Mesenchymal stem cell (in vitro differentiated cells and primary cell): ENCODE data around the gene OR13C3. TPM values are rescaled to one million over a fixed set of nuclear protein-coding genes. Genes with fewer than 3 reads are reported as not detected.

Experiments
- DNase-seq: peaks from one replicate; pipeline ENCODE4 v3.0.0-alpha.2; 2013
- H2AFZ ChIP-seq: one replicate; pipeline ENCODE4 v1.6.1; 2013; ENCODE audit warnings: low read depth, mild to moderate bottlenecking, control low read depth, inconsistent platforms, low read length, moderate library complexity
- H2AK5ac ChIP-seq: 2 replicates; pipeline ENCODE4 v1.6.1; 2013; ENCODE audit warnings: low read length, moderate library complexity, mild to moderate bottlenecking, inconsistent platforms; ENCODE audit not compliant: severe bottlenecking
- H2BK120ac ChIP-seq: one replicate; pipeline ENCODE4 v1.6.1; 2013; ENCODE audit warnings: low read depth, mild to moderate bottlenecking, inconsistent platforms, low read length, moderate library complexity
- H2BK12ac ChIP-seq, 2 experiments: one replicate each; pipeline ENCODE4 v1.6.1; 2013; ENCODE audit warnings: inconsistent platforms in 2 of 2, low read length in 2 of 2, mild to moderate bottlenecking in 2 of 2, moderate library complexity in 2 of 2, control low read depth in 1 of 2
- H2BK15ac ChIP-seq: one replicate; pipeline ENCODE4 v1.6.1; 2013; ENCODE audit warnings: mild to moderate bottlenecking, low read depth, inconsistent platforms; ENCODE audit not compliant: poor library complexity, severe bottlenecking
- H2BK5ac ChIP-seq: 2 replicates; pipeline ENCODE4 v1.6.1; 2013; ENCODE audit warnings: low read depth, mild to moderate bottlenecking, low read length, control low read depth, inconsistent platforms; ENCODE audit not compliant: poor library complexity, severe bottlenecking
- H3K14ac ChIP-seq, 2 experiments: one replicate each; pipeline ENCODE4 v1.6.1; 2013; ENCODE audit warnings: inconsistent platforms in 2 of 2, low read length in 2 of 2, control low read depth in 1 of 2, mild to moderate bottlenecking in 1 of 2, moderate library complexity in 1 of 2
- H3K18ac ChIP-seq, 2 experiments: one replicate each; pipeline ENCODE4 v1.6.1; 2013; ENCODE audit warnings: inconsistent platforms in 2 of 2, low read length in 2 of 2, control low read depth in 1 of 2, low read depth in 1 of 2, mild to moderate bottlenecking in 1 of 2
- H3K23ac ChIP-seq, 2 experiments: one replicate each; pipeline ENCODE4 v1.6.1; 2013; ENCODE audit warnings: inconsistent platforms in 2 of 2, low read length in 2 of 2, mild to moderate bottlenecking in 2 of 2, moderate library complexity in 2 of 2, control low read depth in 1 of 2
- H3K27ac ChIP-seq: 2 replicates; pipeline ENCODE4 v1.5.1; 2013; ENCODE audit warnings: mild to moderate bottlenecking, moderate library complexity, low read length, control low read depth, inconsistent platforms; ENCODE audit not compliant: poor library complexity, severe bottlenecking
- H3K27me3 ChIP-seq, 2 experiments: 2 replicates each; pipeline versions ENCODE4 v1.6.1 to v1.7.0; 2013; ENCODE audit warnings: low read length in 2 of 2, mild to moderate bottlenecking in 2 of 2, moderate library complexity in 2 of 2, control low read depth in 1 of 2, inconsistent platforms in 1 of 2; ENCODE audit not compliant: control insufficient read depth in 1 of 2, insufficient read depth in 1 of 2
- H3K36me3 ChIP-seq, 2 experiments: 2 replicates each; pipeline versions ENCODE4 v1.6.1 to v1.7.0; 2013; ENCODE audit warnings: low read length in 2 of 2, control low read depth in 1 of 2, inconsistent platforms in 1 of 2, low read depth in 1 of 2, mild to moderate bottlenecking in 1 of 2; ENCODE audit not compliant: insufficient read depth in 2 of 2, control insufficient read depth in 1 of 2
- H3K4ac ChIP-seq, 2 experiments: one replicate each; pipeline ENCODE4 v1.6.1; 2013; ENCODE audit warnings: inconsistent platforms in 2 of 2, low read length in 2 of 2, mild to moderate bottlenecking in 2 of 2, moderate library complexity in 2 of 2, control low read depth in 1 of 2, low read depth in 1 of 2
- H3K4me1 ChIP-seq: 2 replicates; pipeline ENCODE4 v1.6.1; 2013; ENCODE audit warnings: low read depth, low read length, control low read depth; ENCODE audit not compliant: control insufficient read depth, insufficient read depth
- H3K4me2 ChIP-seq: 2 replicates; pipeline ENCODE4 v1.6.1; 2013; ENCODE audit warnings: low read length, mild to moderate bottlenecking, inconsistent platforms; ENCODE audit not compliant: poor library complexity, severe bottlenecking
- H3K4me3 ChIP-seq, 2 experiments: 2 replicates each; pipeline versions ENCODE4 v1.5.1 to v1.7.0; 2013; ENCODE audit warnings: low read length in 2 of 2, mild to moderate bottlenecking in 2 of 2, control low read depth in 1 of 2, low read depth in 1 of 2; ENCODE audit not compliant: insufficient read depth in 1 of 2
- H3K79me1 ChIP-seq: replicated peaks from 2 replicates; pipeline ENCODE4 v1.6.1; 2013; ENCODE audit warnings: mild to moderate bottlenecking, control low read depth, low read length, inconsistent platforms; ENCODE audit not compliant: poor library complexity, severe bottlenecking
- H3K9ac ChIP-seq: 2 replicates; pipeline ENCODE4 v1.7.0; 2013; ENCODE audit warnings: mild to moderate bottlenecking, low read length, moderate library complexity
- H3K9me3 ChIP-seq: 2 replicates; pipeline ENCODE4 v1.7.0; 2013; ENCODE audit warnings: mild to moderate bottlenecking, low read length; ENCODE audit not compliant: control insufficient read depth
- H4K8ac ChIP-seq: one replicate; pipeline ENCODE4 v1.6.1; 2013; ENCODE audit warnings: inconsistent platforms, mild to moderate bottlenecking, low read length, moderate library complexity
- H4K91ac ChIP-seq: one replicate; pipeline ENCODE4 v1.6.1; 2013; ENCODE audit warnings: mild to moderate bottlenecking, low read length, inconsistent platforms
- WGBS: methylation state at CpG from one replicate; pipeline ENCODE4 v1.1.7; 2013; ENCODE audit warnings: mixed read lengths; 5-methylcytosine and 5-hydroxymethylcytosine counted together
- polyA plus RNA-seq, 2 experiments: library from polyadenylated mRNA; stranded (reverse); fragments of 200-250 nt; gene quantifications; one replicate each; pipeline ENCODE4 v1.2.3, GENCODE V29; 2013

OR13C3 gene
- not detected for polyA plus RNA-seq (2013, experiment 1 of 2)
- polyA plus RNA-seq (2013, experiment 2 of 2), result not detected

DNA sequence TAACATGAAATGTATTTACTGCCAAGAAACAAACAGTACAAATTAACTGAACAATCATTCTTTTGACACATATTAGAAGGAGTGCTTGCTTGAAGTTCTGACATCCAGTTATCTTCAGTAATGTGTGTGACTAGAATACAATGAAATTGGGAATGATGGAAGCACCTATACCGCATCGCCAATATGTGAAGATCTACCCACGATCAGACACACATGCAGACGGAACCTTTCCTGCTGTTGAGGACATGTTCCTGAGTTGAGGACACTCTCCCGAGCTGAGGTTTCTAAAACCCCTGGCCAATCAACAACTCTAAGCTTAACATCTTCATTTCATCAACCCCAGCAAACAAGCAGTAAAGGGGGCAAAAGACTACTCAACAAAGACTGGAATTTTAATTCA is at the start of gene OR13C3:
OR13C3 (minus strand) TSS at position 101 of the 400 bp plus-strand sequence. CDS start 133 bp downstream, outside the sequence.
- Histone ChIP-seq H3K18ac (no peak within 1 kb of the TSS), H3K27me3 (no peaks in the 10 kb centered on the region), H3K4me2 (no peak within 1 kb of the TSS), H2AK5ac (no peak within 1 kb of the TSS), H4K8ac (no peak within 1 kb of the TSS), H2BK5ac (no peak within 1 kb of the TSS), H3K4me3 (no peak within 1 kb of the TSS), H2BK12ac (no peak within 1 kb of the TSS), H3K9me3 (no peaks in the 10 kb centered on the region), H3K79me1 (no peaks in the 10 kb centered on the region), H2BK15ac (no peak within 1 kb of the TSS), H3K23ac (no peak within 1 kb of the TSS), H3K4ac (no peak within 1 kb of the TSS), H4K91ac (no peak within 1 kb of the TSS), H3K27ac (no peak within 1 kb of the TSS), H3K14ac (no peak within 1 kb of the TSS), H3K4me1 (no peaks in the 10 kb centered on the region), H2AFZ (no peak within 1 kb of the TSS), H3K9ac (no peak within 1 kb of the TSS), H3K36me3 (no peaks in the 10 kb centered on the region), H2BK120ac (no peak within 1 kb of the TSS)
- WGBS, result 92% methylated on average over 5 of the region's 5 CpGs
- DNase-seq, result no peak

DNA sequence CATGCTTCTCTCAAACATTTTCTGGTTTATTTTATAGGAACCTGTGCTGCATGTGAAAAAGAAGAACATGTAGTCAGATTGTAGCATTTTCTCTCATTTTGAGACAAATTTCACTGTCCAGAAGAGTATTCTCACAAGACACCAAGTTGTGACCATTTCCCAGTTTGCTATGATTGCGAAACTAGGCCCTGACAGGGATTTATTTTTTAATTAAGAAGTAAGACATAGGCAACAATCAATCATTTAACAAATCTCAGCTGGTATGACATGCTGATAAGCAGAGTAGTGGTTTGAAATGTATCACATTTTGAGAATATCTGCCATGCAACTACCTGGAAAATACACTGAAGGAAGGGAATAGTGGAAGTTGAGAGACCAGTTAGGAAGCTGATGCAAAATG is 43.9 kb upstream of the OR13C3 start:
- Histone ChIP-seq H3K27me3 (no peaks in the 10 kb centered on the region), H3K9me3 (no peaks in the 10 kb centered on the region), H3K79me1 (no peaks in the 10 kb centered on the region), H3K4me3 (no peak overlapping the region), H3K14ac (no peak overlapping the region), H3K36me3 (no peaks in the 10 kb centered on the region), H2BK12ac (no peak overlapping the region), H3K27ac (no peak overlapping the region), H2BK15ac (no peak overlapping the region), H4K91ac (no peak overlapping the region), H3K4me2 (no peak overlapping the region), H4K8ac (no peak overlapping the region), H3K18ac (no peak overlapping the region), H3K9ac (no peak overlapping the region), H2BK5ac (no peak overlapping the region), H2AFZ (no peak overlapping the region), H3K4ac (no peak overlapping the region), H2AK5ac (no peak overlapping the region), H3K23ac (no peak overlapping the region), H2BK120ac (no peak overlapping the region), H3K4me1 (no peaks in the 10 kb centered on the region)
- DNase-seq, result no peak
- WGBS, result no CpG with 5 or more reads among the region's 1 CpG

DNA sequence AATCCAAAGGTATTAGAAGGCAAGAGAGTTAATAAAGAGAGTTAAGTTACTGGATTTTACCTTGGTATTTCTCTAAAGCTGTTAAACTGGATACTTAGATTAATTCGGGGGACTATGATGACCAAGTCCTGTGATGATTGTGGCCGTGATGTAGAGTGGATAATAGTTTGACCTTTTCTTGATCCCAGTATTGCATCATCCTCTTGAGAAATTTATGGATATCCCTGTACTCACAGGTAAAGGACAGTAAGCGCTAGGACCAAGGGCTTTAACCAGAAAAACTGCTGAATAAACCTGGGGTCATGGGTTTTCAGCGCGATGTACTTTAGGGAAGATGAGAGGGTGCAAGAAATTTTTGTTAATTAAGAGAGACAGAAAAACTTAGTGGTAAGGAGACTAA is 40.6 kb upstream of the OR13C3 start:
- Histone ChIP-seq H3K4ac (no peak overlapping the region), H3K27me3 (no peaks in the 10 kb centered on the region), H3K14ac (no peak overlapping the region), H2AK5ac (no peak overlapping the region), H3K4me3 (no peak overlapping the region), H3K27ac (no peak overlapping the region), H3K18ac (no peak overlapping the region), H2BK12ac (no peak overlapping the region), H3K4me2 (no peak overlapping the region), H2BK15ac (no peak overlapping the region), H2BK5ac (no peak overlapping the region), H2AFZ (no peak overlapping the region), H3K79me1 (no peaks in the 10 kb centered on the region), H4K91ac (no peak overlapping the region), H2BK120ac (no peak overlapping the region), H3K36me3 (no peaks in the 10 kb centered on the region), H4K8ac (no peak overlapping the region), H3K23ac (no peak overlapping the region), H3K4me1 (no peaks in the 10 kb centered on the region), H3K9ac (no peak overlapping the region), H3K9me3 (peaks cover 20% of the 10 kb centered on the region)
- 84% methylated on average over 5 of the region's 5 CpGs for WGBS
- no peak for DNase-seq

DNA sequence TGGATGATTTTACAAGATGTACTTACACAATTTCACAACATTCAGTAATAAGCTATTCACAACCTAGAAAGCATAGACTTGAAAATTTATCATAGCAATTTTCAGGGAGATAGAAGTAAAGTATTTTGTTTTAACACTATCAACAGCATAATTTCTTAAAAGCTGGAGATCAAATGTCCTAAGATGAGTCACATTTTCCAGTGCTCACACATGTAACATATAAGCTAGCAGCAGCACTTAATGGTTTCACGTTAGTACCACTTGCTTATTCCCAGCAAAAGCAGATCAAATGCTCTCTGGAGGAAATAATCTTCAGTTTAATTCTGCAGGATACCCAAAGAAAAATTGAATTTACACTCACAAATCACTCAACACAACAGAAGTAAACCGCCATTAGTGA is 38.8 kb upstream of the OR13C3 start:
- H3K36me3 ChIP-seq, result no peaks in the 10 kb centered on the region
- no peak overlapping the region for H2BK5ac ChIP-seq
- no peak overlapping the region for H3K27ac ChIP-seq
- no peaks in the 10 kb centered on the region for H3K4me1 ChIP-seq
- no peaks in the 10 kb centered on the region for H3K27me3 ChIP-seq
- H3K79me1 ChIP-seq, result no peaks in the 10 kb centered on the region
- H3K4me2 ChIP-seq, result no peak overlapping the region
- H2BK15ac ChIP-seq, result no peak overlapping the region
- 65% methylated on average over 1 of the region's 2 CpGs for whole genome bisulfite sequencing
- peaks cover 33% of the 10 kb centered on the region for H3K9me3 ChIP-seq
- no peak overlapping the region for H2AFZ ChIP-seq
- no peak overlapping the region for H3K4me3 ChIP-seq
- H2BK120ac ChIP-seq, result no peak overlapping the region
- H3K23ac ChIP-seq, result no peak overlapping the region
- H4K8ac ChIP-seq, result no peak overlapping the region
- no peak overlapping the region for H3K9ac ChIP-seq
- H3K14ac ChIP-seq, result no peak overlapping the region
- no peak for DNase-seq
- no peak overlapping the region for H3K18ac ChIP-seq
- no peak overlapping the region for H3K4ac ChIP-seq
- no peak overlapping the region for H4K91ac ChIP-seq
- no peak overlapping the region for H2BK12ac ChIP-seq
- H2AK5ac ChIP-seq, result no peak overlapping the region
